Testis (tissue), 2 donors: ENCODE data around the gene FXYD4.

Experiments used
- CTCF ChIP-seq, 3 experiments: fragments of 450-650 bp in 2 of 3; fragments of 200-600 bp in 1 of 3; sonication (generic) in 1 of 3; IDR thresholded peaks; one replicate each; pipeline ENCODE4 v1.5.1; 2016 to 2019; ENCODE audit warnings: antibody characterized with exemption in 3 of 3, mild to moderate bottlenecking in 2 of 3, moderate library complexity in 1 of 3
- POLR2A ChIP-seq: fragments of 450-650 bp; IDR thresholded peaks from one replicate; pipeline ENCODE4 v1.6.1; 2017; ENCODE audit warnings: antibody characterized with exemption, mild to moderate bottlenecking, moderate library complexity

- no peak for TF ChIP-seq CTCF (IDR thresholded peaks at IDR 0.05)
- no peak for TF ChIP-seq POLR2A
These were observed 20.8 kb upstream of the FXYD4 start for GRCh38 chr10:43350686-43351085.
